Stimulated activated naive CD8-positive, alpha-beta T cell treated with anti-CD3 and anti-CD28 coated beads, Interleukin-15, amount 100 ng/mL, for 72 hours (primary cell): ENCODE results near the gene LEF1.

Source experiments
- ATAC-seq: fragments of 150-1000 bp; cut with Tn5 transposase; 2 replicates; pipeline ENCODE4 v1.10.0; 2021; ENCODE audit warnings: mild to moderate bottlenecking, moderate library complexity
- DNase-seq, 2 donors: peaks; one replicate each; pipeline ENCODE4 v3.0.0; 2021 to 2022
- H3K27ac Mint-ChIP-seq, 2 donors: one replicate each; pipeline ENCODE4 v1.8.0; 2022; ENCODE audit warnings: mild to moderate bottlenecking in 2 of 2, mixed read lengths in 2 of 2, moderate library complexity in 2 of 2
- H3K27me3 Mint-ChIP-seq: one replicate; pipeline ENCODE4 v1.8.0; 2022; ENCODE audit warnings: mixed read lengths
- H3K4me1 Mint-ChIP-seq: one replicate; pipeline ENCODE4 v1.8.0; 2022; ENCODE audit warnings: mild to moderate bottlenecking, mixed read lengths
- H3K4me3 Mint-ChIP-seq, 2 donors: one replicate each; pipeline ENCODE4 v1.8.0; 2022; ENCODE audit warnings: mild to moderate bottlenecking in 2 of 2, mixed read lengths in 2 of 2, moderate library complexity in 1 of 2
- H3K9me3 Mint-ChIP-seq, 2 donors: one replicate each; pipeline ENCODE4 v1.8.0; 2022; ENCODE audit warnings: mixed read lengths in 2 of 2

LEF1 gene

GRCh38 chr4:108168671-108169523, at the start of gene LEF1:
LEF1 (minus strand) TSS chr4:108168932; CDS start chr4:108167767, 1,165 bp downstream.
- DNase-seq (peak; percentile 87), ATAC-seq (peak; percentile 52)
- H3K4me1 Mint-ChIP-seq = peaks cover 35% of the 10 kb centered on the region
- no peaks in the 10 kb centered on the region for H3K27me3 Mint-ChIP-seq
- peak within 1 kb of the TSS; percentile 88 to 96 for H3K4me3 Mint-ChIP-seq
- peak within 1 kb of the TSS; percentile 97 to 98 for H3K27ac Mint-ChIP-seq
- no peaks in the 10 kb centered on the region for H3K9me3 Mint-ChIP-seq

GRCh38 chr4:108216510-108216909, 47.8 kb upstream of the LEF1 start:
- Mint-ChIP-seq H3K4me3 (no peak overlapping the region), H3K27me3 (no peaks in the 10 kb centered on the region), H3K9me3 (peaks cover 0 to 5% of the 10 kb centered on the region in 2 donors), H3K27ac (peak overlapping the region in 1 of 2 donors; percentile 79), H3K4me1 (peaks cover 29% of the 10 kb centered on the region)
- no peak for DNase-seq
- ATAC-seq = no peak

- H3K9me3 Mint-ChIP-seq = peaks cover 0 to 5% of the 10 kb centered on the region in 2 donors
- no peaks in the 10 kb centered on the region for H3K27me3 Mint-ChIP-seq
- peaks cover 30% of the 10 kb centered on the region for H3K4me1 Mint-ChIP-seq
- H3K27ac Mint-ChIP-seq = no peak overlapping the region
- ATAC-seq (no peak), DNase-seq (no peak)
- no peak overlapping the region for H3K4me3 Mint-ChIP-seq
Measured at GRCh38 chr4:108215055-108215454, 46.3 kb upstream of the LEF1 start.

DNA sequence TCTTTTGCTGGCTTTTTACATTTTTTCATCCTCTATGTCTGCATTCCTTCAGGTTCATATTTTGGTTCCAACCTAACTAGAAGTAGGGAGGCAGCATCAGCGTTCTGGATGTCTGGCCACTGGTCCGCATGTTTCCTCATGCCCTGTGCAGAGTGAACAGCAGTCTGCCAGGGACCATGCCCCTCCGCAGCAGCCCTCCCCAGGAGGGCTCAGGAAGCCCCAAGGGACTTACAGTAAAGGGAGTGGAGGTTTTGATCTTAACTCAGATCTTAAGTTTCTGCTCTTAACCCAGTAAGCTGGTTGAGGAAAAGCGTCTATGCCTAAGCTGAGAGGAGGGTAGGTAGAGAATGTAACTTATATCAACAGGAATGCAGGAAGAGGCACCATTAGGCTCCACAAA, 45.0 kb upstream of the LEF1 start:
- Mint-ChIP-seq H3K4me3 (no peak overlapping the region), H3K27me3 (no peaks in the 10 kb centered on the region), H3K9me3 (peaks cover 0 to 5% of the 10 kb centered on the region in 2 donors), H3K27ac (no peak overlapping the region), H3K4me1 (peaks cover 25% of the 10 kb centered on the region)
- DNase-seq (no peak), ATAC-seq (no peak)

DNA sequence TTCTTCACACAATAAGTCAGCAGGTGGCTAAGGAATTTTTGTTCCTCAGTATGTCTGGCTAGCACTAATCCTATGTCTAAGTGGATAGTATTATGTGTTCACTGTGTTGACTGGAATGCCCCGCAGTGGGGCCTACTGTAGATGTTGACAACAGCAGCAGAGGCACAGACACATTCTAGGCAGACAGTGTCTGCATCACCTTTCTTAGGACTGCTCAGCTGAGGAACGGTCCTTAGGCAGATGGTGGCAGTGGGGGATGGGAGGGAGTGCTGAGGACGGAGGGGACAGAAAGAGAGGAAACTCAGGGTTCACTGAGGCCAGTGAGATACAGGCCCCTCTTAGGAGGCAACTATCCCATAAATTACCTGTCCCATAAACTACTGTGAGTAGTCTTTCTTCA, 44.6 kb upstream of the LEF1 start:
- Mint-ChIP-seq H3K27ac (no peak overlapping the region), H3K4me1 (peaks cover 25% of the 10 kb centered on the region), H3K27me3 (no peaks in the 10 kb centered on the region), H3K4me3 (no peak overlapping the region), H3K9me3 (peaks cover 0 to 5% of the 10 kb centered on the region in 2 donors)
- no peak for ATAC-seq
- DNase-seq = no peak

- no peak overlapping the region for H3K27ac Mint-ChIP-seq
- DNase-seq = no peak
Measured at GRCh38 chr4:108210989-108211835, 42.5 kb upstream of the LEF1 start.

GRCh38 chr4:108209489-108209888, 40.8 kb upstream of the LEF1 start:
- no peak for ATAC-seq
- Mint-ChIP-seq H3K27ac (no peak overlapping the region), H3K9me3 (no peaks in the 10 kb centered on the region), H3K4me1 (peaks cover 35% of the 10 kb centered on the region), H3K4me3 (no peak overlapping the region), H3K27me3 (no peaks in the 10 kb centered on the region)
- no peak for DNase-seq

More at GRCh38 chr4:108210989-108211835, 42.5 kb upstream of the LEF1 start:
- no peaks in the 10 kb centered on the region for H3K27me3 Mint-ChIP-seq
- no peaks in the 10 kb centered on the region for H3K9me3 Mint-ChIP-seq
- peak; percentile 63 for ATAC-seq
- no peak overlapping the region for H3K4me3 Mint-ChIP-seq
- H3K4me1 Mint-ChIP-seq = peaks cover 26% of the 10 kb centered on the region

DNA sequence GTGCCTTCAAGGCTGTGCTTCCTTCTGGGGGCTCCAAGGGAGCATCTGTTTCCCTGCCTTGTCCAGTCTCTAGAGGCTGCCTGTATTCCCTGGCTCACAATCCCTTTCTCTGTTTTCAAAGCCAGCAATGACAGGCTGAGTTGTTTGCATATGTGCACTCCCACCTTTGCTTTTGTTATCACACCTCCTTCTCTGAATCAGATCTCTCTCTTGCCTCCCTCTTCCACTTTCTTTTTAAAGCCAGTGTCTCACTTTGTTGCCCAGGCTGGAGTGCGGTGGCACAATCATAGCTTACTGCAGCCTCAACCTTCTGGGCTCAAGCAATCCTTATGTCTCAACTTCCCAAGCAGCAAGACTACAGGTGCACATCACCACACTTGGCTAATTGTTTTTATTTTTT, 37.1 kb upstream of the LEF1 start:
- ATAC-seq (peak; percentile 44), DNase-seq (no peak)
- no peaks in the 10 kb centered on the region for H3K27me3 Mint-ChIP-seq
- peaks cover 38% of the 10 kb centered on the region for H3K4me1 Mint-ChIP-seq
- no peak overlapping the region for H3K4me3 Mint-ChIP-seq
- no peaks in the 10 kb centered on the region for H3K9me3 Mint-ChIP-seq
- no peak overlapping the region for H3K27ac Mint-ChIP-seq

DNA sequence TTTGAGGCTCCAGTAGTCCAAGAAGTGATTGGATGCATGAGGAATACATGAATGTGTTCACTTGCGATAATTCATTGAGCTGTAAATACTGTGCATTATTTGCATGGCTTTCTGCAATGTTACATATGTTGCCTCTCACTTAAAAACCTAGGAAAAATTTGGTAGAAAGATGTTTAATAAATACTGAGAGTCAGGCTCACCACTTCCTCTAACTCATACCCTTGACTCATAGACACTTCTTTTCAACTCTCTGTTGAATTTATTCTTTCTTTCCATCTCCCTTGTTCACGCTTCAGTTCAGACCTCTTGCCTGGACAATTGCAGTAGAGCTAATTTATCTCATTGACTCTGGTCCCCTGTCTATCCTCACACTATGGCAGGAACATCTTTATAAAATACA, 35.8 kb upstream of the LEF1 start:
- Mint-ChIP-seq H3K27ac (no peak overlapping the region), H3K4me3 (no peak overlapping the region), H3K9me3 (no peaks in the 10 kb centered on the region), H3K27me3 (no peaks in the 10 kb centered on the region), H3K4me1 (peaks cover 37% of the 10 kb centered on the region)
- DNase-seq (no peak), ATAC-seq (peak; percentile 86)

DNA sequence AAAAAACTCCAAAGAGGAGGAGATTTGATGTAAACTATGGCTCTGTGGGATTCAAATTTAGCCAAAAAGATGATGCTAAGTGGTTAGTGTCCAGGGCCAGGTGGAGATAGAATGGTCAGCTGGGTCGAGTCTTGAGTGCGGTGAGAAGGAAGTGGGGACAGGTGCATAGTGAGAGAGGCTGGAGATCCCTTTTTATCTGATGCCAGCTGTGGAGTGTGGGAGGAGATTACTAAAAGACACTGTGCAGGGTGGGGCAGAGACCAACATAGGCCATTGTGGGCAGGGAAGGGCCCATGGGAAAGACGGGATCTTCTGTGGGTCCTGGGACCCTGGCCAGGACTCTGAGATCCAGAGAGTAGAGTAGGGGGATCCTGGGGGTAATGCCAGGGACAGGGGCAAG, 34.6 kb upstream of the LEF1 start:
- no peak for ATAC-seq
- Mint-ChIP-seq H3K4me3 (no peak overlapping the region), H3K9me3 (no peaks in the 10 kb centered on the region), H3K27ac (no peak overlapping the region), H3K4me1 (peaks cover 37% of the 10 kb centered on the region), H3K27me3 (no peaks in the 10 kb centered on the region)
- DNase-seq = no peak

DNA sequence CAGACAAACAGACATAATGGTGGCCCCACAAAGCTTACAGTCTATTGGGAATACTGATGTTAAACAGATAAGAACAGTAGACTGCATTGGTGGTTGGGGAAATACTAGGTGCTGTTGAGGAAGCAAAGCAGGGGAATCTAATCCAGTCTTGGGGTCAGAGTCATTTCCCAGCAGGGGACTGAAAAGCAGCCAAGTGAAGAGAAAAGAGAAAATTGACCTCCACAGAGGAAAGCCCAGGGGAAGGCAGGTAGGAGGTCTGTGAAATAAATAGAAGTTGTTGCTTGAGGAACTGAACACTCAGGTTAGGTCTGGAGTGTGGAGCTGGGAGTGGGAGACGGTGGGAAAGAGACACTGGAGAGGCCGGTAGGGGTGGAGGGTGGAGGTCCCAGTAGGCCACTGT, 33.0 kb upstream of the LEF1 start:
- no peak for DNase-seq
- Mint-ChIP-seq H3K4me1 (peaks cover 37% of the 10 kb centered on the region), H3K27ac (no peak overlapping the region), H3K9me3 (no peaks in the 10 kb centered on the region), H3K4me3 (no peak overlapping the region), H3K27me3 (no peaks in the 10 kb centered on the region)
- no peak for ATAC-seq

- Mint-ChIP-seq H3K27ac (no peak overlapping the region), H3K4me1 (peaks cover 25% of the 10 kb centered on the region), H3K4me3 (no peak overlapping the region), H3K27me3 (no peaks in the 10 kb centered on the region), H3K9me3 (no peaks in the 10 kb centered on the region)
- ATAC-seq = no peak
- DNase-seq = no peak
Measured at GRCh38 chr4:108199881-108200280, 31.1 kb upstream of the LEF1 start.

- ATAC-seq = no peak
- Mint-ChIP-seq H3K27ac (no peak overlapping the region), H3K4me3 (no peak overlapping the region), H3K27me3 (no peaks in the 10 kb centered on the region), H3K4me1 (peaks cover 17% of the 10 kb centered on the region), H3K9me3 (no peaks in the 10 kb centered on the region)
- no peak for DNase-seq
Measured at GRCh38 chr4:108193886-108194672, 25.3 kb upstream of the LEF1 start.

GRCh38 chr4:108192935-108193334, 24.2 kb upstream of the LEF1 start:
- peak; percentile 28 for ATAC-seq
- H3K27me3 Mint-ChIP-seq = no peaks in the 10 kb centered on the region
- H3K4me3 Mint-ChIP-seq = no peak overlapping the region
- H3K4me1 Mint-ChIP-seq = peaks cover 17% of the 10 kb centered on the region
- no peaks in the 10 kb centered on the region for H3K9me3 Mint-ChIP-seq
- DNase-seq = no peak
- no peak overlapping the region for H3K27ac Mint-ChIP-seq

DNA sequence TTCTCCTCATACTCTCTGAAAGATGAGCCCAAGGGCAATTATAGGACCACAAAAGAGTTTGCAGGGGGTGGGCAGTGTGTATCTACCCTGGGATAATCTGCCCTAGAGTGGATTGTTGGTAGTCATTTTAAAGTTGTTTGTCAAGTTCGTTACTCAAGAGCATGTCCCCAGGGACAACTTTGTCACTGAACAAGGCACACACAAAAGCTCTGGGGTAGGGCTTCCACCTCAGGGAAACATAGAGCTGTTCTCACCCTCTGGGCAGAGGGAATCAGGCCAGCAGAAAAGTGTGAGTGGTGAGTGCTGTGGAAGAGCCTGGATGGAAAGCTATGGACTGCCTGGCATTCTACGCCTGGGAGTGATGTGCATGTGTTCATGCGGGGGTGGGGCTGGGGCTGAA, 23.3 kb upstream of the LEF1 start:
- Mint-ChIP-seq H3K27me3 (no peaks in the 10 kb centered on the region), H3K27ac (no peak overlapping the region)
- no peak for ATAC-seq

More for the DNA sequence above, 23.3 kb upstream of the LEF1 start:
- H3K9me3 Mint-ChIP-seq = no peaks in the 10 kb centered on the region
- peaks cover 17% of the 10 kb centered on the region for H3K4me1 Mint-ChIP-seq
- H3K4me3 Mint-ChIP-seq = no peak overlapping the region
- DNase-seq = no peak
